ENCODE results near the gene TMC4.
"Not testable (repeated sequence)": the region's sequence is repeated elsewhere in the genome, so short reads cannot be mapped to it uniquely, and the experiment has no call there.

The TMC4 gene

GRCh38 chr19:54172471-54173358 is at the start of gene TMC4:
Gene TMC4 (minus strand): TSS chr19:54173160. CDS start chr19:54173117, 43 bp downstream.
- no peak for DNase-seq (ENCODE audit: low read depth)

GRCh38 chr19:54221947-54222346 is 49.0 kb upstream of the TMC4 start:
- not testable (repeated sequence) for DNase-seq (ENCODE audit: low read depth)

GRCh38 chr19:54219702-54220101 is 46.7 kb upstream of the TMC4 start:
- not testable (repeated sequence) for DNase-seq (ENCODE audit: low read depth)

- no peak for DNase-seq (ENCODE audit: low read depth)
Observed at GRCh38 chr19:54218960-54219661, 46.2 kb upstream of the TMC4 start.

GRCh38 chr19:54218259-54218658 is 45.3 kb upstream of the TMC4 start:
- DNase-seq (ENCODE audit: low read depth), result no peak

GRCh38 chr19:54217517-54218247 is 44.7 kb upstream of the TMC4 start:
- not testable (repeated sequence) for DNase-seq (ENCODE audit: low read depth)

GRCh38 chr19:54216869-54217268 is 43.9 kb upstream of the TMC4 start:
- DNase-seq (ENCODE audit: low read depth), result no peak

GRCh38 chr19:54214734-54215133 is 41.8 kb upstream of the TMC4 start:
- DNase-seq (ENCODE audit: low read depth), result not testable (repeated sequence)

GRCh38 chr19:54214217-54214616 is 41.3 kb upstream of the TMC4 start:
- DNase-seq (ENCODE audit: low read depth), result not testable (repeated sequence)

- DNase-seq (ENCODE audit: low read depth), result no peak
Observed at GRCh38 chr19:54211235-54211634, 38.3 kb upstream of the TMC4 start.

- DNase-seq (ENCODE audit: low read depth), result peak; percentile 94
Observed at GRCh38 chr19:54209811-54210494, 37.0 kb upstream of the TMC4 start.

GRCh38 chr19:54209058-54209810 is 36.3 kb upstream of the TMC4 start:
- no peak for DNase-seq (ENCODE audit: low read depth)

GRCh38 chr19:54208784-54209057 is 35.8 kb upstream of the TMC4 start:
- DNase-seq (ENCODE audit: low read depth), result no peak

- no peak for DNase-seq (ENCODE audit: low read depth)
Observed at GRCh38 chr19:54207983-54208783, 35.2 kb upstream of the TMC4 start.

- DNase-seq (ENCODE audit: low read depth), result no peak
Observed at GRCh38 chr19:54207676-54207982, 34.7 kb upstream of the TMC4 start.

GRCh38 chr19:54207193-54207592 is 34.2 kb upstream of the TMC4 start:
- not testable (repeated sequence) for DNase-seq (ENCODE audit: low read depth)

- no peak for DNase-seq (ENCODE audit: low read depth)
Observed at GRCh38 chr19:54206831-54207177, 33.8 kb upstream of the TMC4 start.

GRCh38 chr19:54206030-54206830 is 33.3 kb upstream of the TMC4 start:
- DNase-seq (ENCODE audit: low read depth), result no peak

GRCh38 chr19:54204767-54205468 is 32.0 kb upstream of the TMC4 start:
- DNase-seq (ENCODE audit: low read depth), result no peak

All from GM04504 (cell line).